GM21786 (cell line): Measurements from ENCODE around the gene HOXB3.

Experiments
- ATAC-seq: cut with Tn5 transposase; IDR thresholded peaks from one replicate; pipeline ENCODE4 v1.9.1; 2021; ENCODE audit not compliant: unreplicated experiment

The HOXB3 gene

DNA sequence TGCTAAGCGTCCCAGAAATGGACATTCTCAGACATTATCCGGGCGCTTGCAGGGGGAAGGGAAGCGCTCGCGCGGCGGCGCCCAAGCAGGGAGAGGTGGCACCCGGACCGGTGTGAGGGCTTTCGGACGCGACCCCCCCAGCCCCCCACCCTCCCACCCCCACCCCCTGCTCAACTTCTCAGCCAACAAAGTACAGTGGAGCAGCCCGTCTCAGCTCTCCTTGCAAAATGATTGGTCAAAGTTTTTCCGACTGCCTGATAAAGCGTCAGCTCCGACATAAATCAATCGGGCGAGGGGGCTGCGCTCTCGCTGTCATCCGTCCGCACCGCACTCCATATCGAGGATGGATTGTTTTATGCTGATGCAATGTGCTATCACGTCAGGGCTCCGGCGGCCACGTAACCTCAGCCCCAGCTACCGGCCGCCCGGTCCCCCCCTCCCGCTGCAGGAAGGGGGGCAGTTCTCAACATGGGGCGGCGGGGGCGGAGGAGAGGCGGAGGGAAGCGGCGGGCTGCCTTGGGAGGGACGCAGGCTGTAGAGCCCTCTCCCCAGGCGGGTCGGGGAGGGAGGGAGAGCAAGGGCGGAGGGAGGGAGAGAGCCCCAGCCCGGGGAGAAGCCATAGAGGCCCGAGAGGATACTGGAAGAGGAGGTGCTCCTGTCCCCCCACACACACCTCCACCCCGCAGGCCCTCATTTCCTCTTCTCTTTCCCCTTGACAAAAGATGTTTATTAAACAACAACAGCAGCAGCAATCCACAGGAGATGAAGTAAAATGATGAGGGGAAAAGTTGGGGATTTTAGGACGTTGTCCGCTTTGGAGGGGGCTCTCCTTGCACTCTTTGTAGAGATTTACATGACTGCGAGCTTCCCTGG is 36.4 kb upstream of the HOXB3 start, which contains the start of gene HOXB9:
Gene HOXB9, minus strand, starts transcription at position 114 of the 873 bp plus-strand sequence. Its CDS starts 89 bp downstream, at position 25.
- ATAC-seq = no peak

DNA sequence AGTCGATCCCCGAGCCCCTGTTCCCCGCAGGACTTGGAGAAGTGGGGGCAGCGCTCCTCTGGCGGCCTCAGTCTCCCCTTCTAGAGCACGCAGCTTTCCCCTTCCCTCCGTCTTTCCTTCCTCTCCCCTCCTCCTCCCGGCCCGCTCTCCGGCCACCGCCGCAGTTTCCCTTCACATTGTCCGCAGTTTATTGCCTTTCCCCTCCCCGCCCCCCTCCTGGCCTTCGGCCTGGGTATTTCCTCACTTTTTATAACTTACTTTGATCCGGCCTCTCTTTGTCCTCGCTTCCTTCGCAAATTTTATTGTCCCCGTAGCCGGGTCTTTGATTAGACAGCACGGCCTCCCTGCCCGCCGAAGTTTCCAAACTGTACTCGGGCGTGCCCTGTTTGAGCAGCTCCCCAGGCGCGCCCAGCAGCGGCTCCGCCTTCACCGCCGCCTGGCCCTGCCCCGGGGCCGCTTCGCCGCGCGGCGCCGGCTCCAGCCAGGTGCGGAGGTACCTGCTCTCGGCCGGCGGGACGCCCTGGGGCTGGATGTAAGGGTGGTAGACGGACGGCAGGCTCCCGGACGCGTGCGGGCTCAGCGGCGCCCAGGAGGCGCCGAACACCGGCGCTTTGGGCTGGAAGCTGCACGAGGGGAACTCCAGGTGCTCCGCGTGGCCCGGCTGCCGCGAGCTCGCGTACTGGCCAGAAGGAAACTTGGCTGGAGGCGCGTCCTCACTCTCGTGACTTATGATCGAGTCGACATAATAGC is 35.6 kb upstream of the HOXB3 start:
- no peak for ATAC-seq

DNA sequence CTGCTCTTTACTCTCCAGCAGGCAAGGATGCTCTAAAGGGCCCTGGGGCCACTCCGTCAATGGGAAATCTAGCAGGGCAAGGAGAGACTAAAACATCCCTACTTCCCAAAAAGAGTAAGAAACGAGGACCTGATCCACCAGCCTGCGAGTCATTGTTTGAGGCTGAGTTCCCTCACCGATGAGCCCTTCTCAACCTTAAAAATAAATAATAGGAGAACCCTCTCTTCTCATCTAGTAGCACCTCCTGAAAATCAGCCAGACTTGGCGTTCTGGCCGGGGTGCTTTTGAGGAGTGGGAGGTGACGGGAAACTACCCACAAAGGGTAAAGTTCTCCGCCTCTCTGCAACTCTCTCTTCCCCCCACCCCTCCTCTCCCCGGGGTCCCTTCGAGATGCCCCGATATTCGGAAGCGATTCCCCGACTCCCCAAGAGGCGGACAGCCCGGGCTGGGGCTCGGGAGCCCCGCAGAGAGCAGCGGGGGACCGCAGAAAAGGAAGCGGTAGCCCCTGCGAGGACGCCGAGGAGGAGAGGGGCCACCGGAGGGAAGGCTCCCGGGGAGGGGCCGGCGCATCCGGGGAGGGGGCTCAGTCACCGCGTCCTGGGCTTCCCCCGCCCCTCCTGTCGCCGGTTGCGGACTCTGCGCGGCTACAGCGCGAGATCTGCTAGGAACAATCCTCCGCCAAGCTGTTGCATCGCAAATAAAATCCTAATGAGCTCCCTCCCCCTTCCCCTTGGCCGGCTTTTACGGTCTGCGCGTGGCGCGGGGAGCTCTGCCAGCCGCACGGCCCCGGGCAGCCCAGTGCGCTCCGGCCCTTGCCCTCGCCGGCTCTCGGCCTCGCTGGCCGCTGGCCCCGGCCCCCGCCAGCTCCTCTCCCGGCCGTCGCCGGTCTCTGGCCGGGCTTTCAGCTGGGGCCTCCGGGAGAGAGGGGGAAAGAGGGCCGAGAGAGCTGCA is 34.8 kb upstream of the HOXB3 start:
- ATAC-seq = no peak

DNA sequence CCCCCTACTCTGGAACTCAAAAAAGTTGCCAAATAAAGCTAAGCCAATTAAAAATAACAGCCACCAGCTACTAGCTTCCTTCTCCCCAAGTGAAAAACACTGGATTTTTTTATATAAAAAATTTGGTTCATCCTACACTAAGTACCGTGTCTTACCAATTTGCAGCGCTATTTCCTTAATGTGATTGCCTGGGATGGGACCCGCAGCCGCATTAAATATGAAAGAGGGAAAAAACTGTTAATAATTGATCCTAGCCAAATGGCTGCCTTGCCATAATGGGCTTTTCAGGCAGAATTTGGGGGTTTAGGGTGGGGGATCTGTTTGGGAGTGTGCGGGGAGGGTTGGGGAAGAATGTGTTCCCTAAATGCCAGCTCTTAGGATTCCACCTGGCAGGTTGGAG is 34.1 kb upstream of the HOXB3 start:
- no peak for ATAC-seq

DNA sequence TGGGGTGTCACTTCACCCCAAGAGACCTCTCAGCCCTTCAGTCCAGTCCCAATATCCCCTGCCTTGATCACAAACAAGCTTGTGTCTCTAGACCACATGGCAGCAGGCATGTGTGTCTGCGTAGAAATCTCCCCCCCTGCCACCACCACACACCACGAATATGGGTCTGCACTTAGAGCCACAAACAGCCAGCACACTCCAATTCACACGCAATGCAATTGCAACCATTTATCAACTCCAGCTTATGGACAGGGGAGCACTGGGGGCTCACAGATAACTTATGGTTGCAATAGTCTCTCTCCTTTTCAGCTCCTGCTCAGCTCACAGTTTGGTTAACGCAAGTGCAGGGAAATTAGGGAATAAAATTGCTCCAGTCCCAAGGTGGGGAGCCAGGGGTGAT is 33.5 kb upstream of the HOXB3 start:
- ATAC-seq = no peak

DNA sequence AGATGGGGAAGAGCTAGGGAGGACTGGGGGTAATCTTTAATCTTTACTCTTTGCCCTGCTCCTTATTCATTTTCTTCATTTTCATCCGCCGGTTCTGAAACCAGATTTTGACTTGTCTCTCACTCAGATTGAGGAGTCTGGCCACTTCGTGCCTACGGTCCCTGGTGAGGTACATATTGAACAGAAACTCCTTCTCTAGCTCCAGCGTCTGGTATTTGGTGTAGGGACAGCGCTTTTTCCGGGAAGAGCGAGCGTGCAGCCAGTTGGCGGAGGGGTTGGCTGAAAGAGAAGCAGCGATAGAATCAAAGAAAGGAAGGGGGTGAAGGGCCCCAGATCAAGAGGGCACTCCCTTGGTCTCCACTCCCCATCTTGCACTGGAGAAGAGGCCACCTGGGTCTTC is 32.8 kb upstream of the HOXB3 start:
- ATAC-seq = no peak

DNA sequence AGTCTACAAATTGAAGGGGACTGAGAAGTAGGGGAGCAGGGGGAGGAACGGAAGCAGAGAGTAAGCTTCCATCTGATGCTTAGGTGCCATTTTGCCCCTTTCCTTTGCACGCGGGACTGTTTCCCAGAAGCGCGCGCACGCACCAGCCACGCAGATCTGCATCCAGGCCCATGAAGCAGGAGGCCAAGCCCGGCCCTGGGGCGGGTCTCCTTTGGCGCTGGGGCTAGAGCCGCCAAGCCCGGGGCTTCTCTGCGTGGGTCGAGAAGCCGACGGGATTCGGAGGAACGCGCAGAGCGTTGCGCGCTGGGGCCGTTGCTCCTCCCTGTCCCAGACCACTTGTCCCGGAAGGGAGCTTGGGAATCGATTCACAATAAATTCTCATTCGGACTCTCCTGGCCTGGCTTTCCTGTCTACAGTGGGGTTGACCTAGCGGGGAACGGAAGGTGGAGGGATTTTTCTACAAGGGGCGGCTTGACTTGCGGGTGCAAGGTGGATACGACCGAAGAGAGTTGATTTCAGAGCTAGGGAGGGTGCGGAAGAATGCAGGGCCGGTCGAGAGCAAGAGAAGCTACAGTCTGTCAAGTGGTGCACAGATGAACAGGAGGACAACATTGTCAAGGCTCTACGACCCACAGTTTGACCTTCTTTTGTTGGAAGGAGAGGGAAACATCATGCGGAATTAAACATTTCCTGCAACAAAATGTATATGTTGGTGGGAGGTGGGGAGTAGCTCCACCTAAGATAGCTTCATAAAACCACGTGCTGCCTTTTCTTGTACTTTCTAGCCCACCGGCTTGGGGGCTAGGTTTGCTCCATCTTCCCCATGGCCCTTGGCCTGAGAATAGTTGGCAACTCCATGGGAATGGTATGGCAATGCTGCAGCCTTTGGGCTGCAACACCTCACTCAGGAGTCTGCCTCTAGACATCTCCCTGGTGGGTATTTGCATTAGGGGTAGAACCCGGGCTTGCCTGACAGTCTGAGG is 31.7 kb upstream of the HOXB3 start:
- no peak for ATAC-seq

DNA sequence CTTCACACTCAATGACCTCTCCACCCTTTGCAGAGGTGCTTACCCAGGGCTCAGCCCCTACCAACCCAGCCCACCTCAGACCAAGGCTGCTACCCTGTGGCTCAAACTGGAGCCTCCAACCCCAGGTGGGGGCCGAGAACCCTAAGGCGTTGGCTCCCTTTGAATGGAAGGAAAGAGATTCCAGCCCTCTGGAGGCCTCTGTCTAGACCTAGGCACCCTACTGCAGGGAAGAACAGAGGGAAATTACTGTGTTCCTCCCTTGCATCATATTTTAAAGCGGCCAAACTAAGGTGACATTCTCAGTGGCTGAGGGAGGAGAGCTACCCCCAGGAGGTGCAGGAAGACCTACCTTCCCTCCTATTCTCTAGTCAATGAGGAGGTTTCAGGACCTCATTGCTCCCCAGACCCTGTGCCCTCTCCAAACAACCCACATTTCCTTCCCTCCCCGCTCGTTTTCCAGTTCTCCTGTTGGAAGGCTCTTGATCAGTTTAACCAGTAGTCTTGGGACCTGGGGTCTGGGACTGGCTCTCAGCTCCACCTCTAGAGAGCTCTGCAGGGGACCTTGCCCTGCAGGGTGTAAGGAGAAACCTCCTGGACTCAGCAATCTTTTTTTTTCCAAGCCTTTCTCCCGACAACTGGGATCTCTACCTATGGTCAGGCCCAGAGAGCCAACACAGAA is 30.6 kb upstream of the HOXB3 start:
- no peak for ATAC-seq

DNA sequence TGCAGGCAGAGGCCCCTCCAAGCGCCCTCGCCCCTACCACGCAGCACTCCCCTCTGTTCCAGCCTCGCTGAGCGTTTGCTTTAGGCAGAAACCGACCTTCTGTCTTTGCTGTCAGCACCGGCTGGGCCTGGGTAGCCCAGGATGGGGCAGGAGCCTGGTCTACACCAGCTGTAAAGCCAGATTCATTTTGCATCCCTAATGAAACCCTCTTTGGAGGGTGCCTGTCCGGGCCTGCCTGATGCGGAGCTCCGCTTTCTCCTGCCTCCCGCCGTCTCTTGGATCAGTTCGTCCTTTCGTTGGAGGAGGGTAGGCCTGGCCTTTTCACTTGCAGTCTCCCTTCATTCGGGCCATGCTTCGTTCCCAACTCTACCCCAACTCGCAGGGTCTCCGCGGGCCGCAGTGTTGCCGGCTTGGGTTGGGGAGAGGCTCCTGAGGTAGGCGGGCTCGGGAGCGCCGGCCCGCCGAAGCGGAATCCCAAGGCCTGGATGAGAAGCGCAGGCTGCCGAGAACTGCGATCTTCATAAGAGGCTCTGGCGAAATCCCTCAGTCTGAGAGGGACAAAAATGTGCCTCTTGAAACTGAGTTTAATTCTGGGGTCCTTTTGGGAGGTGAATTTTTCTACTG is 29.9 kb upstream of the HOXB3 start:
- ATAC-seq = no peak

DNA sequence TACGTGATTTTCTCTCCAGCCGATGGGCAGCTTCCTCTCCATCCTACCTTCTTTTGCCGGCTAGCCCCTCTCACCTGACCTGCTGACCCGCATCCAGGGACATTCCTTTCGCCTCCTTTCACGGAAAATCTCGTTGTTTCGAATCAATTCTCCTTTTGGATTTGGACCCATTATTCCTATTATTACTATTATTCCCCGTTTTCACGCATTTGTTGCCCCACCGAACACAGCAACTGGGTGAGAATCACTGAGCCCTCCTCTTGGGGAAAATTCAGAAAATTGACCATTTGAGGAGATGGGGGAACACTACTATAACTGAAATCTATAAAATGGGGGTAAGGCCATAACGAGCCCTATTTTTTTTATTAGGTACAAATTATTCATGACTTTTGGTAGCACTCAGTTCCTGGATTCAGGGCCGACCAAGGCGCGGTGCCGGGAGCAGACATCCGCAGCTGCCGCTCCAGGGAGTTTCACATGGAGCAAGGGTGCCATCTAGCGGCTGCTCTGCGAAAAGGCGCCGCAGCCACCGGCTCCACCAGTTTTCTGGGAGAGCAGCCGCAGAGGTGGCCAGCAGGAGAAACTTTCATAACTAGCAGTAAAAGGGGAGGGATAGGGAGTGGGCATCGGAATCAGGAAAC is 28.3 kb upstream of the HOXB3 start:
- no peak for ATAC-seq

DNA sequence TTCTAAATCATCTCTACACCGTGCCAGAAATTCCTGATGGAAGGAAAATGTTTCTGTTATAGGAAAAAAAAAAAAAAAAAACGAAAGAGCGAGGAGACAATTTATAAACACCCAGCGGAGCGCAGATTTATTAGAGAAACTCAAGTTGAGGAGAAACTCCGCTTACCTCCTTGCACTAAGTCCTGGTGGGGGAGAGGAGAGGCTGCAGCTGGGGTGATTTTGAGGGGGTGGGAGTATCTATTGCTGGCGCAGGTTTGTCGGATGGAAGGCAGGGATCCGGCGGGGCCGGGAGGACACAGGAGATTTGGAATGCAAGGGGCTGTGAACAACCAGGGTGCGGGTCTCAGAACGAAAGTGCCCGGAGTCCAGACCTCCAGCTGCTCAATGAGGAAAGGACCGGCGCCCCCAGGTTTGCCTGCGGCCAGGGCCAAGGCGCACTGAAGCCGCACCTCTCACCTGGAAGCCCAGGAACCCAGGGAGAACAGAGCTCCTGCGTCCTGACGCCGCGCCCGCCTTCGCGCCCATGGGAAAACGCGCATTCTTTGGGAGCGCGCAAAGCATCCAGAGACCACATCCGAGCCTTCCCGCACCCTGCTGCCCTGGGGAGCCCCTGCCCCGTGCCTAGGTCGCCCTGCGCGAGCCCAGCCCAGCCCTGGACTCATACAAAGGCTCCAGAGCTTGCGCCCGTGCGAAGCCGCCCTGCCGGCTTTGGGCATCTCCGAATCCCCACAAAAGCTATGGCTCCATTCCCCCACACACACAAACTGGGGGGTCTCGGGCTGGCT is 27.6 kb upstream of the HOXB3 start:
- no peak for ATAC-seq

DNA sequence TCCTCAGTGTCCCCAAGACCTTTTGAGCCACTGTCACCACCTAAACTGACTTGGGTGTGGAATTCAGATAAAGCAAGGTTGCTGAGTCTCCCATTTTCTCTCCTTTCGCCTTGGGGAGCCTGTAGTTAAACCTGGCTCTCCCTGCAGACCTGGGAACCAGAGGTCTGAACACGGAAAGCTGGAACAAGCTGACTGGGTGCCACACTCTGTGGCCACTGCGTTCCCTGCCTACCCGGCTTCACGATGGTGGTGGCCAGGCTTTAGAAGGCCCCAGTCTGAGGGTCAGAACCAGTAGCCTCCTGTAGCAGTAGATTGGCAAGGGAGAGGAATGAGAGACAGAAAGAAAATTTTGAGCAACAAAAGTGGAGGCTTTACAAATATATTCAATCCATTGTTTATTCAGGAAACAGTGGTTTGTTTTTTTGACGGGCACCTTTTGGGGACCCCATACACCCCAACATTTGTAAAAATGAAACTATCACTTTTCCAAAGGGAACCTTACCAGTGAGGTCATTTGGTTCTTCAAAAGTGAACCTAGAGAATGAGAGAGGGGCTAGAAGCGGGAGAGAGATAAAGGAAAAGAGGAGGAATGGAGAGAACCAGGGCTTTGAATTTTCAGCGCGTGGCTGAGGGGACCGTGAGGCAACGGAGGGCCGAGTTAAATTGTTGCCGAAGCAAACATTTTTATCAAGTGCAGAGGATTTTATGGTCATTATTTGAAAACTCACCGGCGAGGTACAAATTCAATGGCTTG is 26.9 kb upstream of the HOXB3 start:
- ATAC-seq = no peak

DNA sequence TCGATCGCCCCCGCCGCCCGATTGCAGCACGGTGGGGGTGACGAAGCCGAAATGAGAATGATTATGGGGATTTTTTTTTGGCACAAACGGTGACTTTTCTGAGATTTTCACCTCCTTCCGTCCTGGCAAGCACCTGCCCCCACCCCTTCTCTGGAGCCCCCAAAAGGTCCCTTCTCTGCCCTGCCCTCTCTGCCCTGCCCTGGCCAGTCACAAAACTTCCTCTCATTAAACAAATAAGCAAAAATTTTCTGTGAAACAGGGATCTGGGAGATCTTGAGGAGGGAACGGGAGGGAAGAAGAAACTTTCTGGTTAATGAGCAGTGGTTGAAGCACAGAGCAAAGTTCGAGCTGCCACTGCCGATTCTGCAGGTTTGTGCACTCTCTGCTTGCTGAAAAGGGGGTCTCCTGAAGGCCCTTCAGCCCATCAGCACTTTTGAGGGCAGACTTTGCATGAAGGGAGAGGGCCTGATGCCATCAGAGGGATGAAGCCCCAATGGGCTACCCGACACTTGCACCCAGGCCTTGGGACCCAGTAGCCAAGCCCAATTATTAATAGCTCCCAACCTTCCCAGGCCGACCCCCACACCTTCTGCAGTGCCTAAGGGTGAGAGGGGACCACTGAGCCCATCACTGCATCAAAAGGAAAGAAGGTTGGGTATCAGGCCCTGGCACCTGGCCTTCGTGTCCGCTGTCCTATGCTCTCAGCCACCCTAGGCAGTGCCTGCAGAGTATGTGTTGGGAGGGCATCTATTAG is 26.1 kb upstream of the HOXB3 start:
- ATAC-seq = no peak

DNA sequence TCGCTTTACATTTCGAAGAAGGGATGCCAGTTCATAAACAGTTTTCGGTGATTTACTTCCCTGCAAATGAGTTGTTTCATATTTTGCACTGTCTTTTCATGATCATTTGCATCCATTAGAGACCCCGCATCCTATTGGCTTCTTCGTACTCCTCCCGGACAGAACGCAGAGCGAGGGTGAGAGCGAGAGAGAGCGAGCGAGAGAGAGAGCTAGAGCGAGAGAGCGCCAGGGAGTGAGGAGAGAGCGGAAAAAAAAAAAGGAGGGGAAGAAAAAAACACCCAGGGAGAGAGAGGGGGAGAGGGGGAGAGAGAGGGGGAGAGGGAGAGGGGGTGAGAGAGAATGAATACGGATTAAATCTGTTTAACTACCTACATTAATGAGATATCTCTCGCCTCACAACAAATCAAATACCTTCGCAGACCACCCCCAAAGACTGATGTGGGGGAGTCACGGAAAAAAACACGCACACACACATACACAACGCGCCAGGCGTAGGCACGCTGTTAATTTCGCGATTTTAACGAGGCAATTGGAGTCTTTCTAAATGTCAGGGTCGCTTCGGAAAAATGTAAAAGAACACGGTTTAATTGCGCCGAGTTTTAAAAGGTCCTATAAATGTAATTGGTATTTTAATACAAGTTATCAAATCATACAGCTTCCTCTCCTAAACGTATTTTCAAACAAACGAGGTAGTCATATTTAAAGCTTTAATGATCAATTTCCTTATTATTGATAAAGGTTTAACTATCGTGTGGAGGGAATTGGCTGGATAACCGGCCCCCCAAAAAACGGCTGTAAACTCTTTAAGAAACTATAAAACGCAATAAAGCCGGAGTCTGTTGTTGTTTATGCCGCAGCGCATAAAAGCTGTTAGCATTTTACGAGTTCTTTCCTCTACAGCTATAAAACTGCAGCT is 25.3 kb upstream of the HOXB3 start, which contains the start of gene HOXB8:
Gene HOXB8, minus strand, starts transcription at position 246 of the 916 bp plus-strand sequence. CDS start 588 bp downstream, outside the sequence.
- no peak for ATAC-seq
